A172 (cell line): ENCODE results near the gene SLC11A1. TPM values are rescaled to one million over a fixed set of nuclear protein-coding genes. Genes with fewer than 3 reads are reported as not detected.

Source experiments
- DNase-seq: peaks from one replicate; pipeline ENCODE4 v3.0.0-alpha.2; 2015; ENCODE audit warnings: low spot score
- total RNA-seq: library from RNA; depleted of rRNA; stranded (reverse); fragments of >200 nt; shearing (Covaris generic); gene quantifications from 2 replicates; pipeline ENCODE4 v1.2.3, GENCODE V29; 2014; rRNA removed

The SLC11A1 gene
- total RNA-seq, 1 experiment from 2014 or later = not detected

DNA sequence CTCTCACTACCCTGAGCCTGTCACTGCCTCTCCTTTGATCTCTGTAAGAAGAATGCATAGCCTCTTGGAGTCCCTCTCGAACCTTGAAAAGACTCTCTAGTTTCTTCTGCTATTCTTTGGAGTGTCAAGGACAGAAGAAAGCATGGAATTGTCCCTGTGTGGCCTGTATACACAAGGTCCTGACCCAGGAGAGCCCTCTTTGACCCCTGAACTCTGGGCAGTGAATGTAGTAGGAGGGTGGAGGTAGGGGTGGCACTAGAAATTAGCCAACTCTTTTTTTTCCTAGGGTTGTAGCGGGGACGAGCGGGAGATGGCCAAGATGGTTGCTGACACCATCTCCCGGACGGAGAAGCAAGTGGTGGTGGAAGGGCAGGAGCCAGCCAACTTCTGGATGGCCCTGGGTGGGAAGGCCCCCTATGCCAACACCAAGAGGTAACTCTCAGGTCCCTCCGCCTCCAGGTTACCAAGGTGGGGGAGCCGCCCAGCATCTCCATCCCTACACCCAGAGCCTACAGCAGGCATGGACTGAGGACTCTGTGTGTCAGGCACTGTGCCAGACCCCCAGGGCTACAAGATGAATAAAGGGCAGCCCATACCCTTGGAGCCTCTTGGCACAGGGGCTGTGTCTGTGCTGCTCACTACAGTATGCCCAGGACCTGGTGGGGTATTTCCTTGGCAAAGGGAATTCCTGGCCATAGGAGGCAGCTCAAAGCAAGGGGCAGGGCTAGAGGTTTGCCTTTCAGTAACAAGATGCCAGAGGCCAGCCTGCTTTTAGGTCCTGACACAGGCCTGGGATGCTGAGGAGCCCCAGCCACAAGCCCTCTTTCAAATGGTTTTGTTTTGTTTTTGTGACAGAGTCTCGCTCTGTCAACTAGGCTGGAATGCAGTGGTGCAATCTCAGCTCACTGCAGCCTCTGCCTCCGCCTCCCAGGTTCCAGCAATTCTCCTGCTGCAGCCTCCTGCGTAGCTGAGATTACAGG lies 53.2 kb downstream of the SLC11A1 start:
- DNase-seq = no peak

- no peak for DNase-seq
Measured at GRCh38 chr2:218436992-218437391, 54.9 kb downstream of the SLC11A1 start.

DNA sequence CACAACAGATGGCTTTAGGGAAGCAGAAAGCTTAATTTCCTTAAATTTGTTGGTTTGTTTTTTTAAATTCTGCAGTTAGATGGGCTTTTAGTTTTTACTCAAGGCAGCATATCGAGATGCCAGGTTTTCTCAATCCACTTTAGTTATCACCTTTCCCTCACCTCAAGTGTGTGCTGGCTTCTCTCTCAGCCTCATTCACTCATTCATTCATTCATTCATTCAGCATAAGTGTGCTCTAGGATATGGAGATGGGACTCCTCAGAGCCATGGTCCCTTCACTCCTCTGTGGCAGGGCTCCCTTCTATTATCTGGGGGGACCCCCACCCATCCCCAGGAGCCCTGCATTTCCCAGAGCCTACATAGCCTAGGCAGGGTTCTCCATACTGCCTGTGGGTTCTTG lies 55.9 kb downstream of the SLC11A1 start:
- DNase-seq = no peak

- DNase-seq = no peak
Measured at GRCh38 chr2:218438596-218438995, 56.5 kb downstream of the SLC11A1 start.

DNA sequence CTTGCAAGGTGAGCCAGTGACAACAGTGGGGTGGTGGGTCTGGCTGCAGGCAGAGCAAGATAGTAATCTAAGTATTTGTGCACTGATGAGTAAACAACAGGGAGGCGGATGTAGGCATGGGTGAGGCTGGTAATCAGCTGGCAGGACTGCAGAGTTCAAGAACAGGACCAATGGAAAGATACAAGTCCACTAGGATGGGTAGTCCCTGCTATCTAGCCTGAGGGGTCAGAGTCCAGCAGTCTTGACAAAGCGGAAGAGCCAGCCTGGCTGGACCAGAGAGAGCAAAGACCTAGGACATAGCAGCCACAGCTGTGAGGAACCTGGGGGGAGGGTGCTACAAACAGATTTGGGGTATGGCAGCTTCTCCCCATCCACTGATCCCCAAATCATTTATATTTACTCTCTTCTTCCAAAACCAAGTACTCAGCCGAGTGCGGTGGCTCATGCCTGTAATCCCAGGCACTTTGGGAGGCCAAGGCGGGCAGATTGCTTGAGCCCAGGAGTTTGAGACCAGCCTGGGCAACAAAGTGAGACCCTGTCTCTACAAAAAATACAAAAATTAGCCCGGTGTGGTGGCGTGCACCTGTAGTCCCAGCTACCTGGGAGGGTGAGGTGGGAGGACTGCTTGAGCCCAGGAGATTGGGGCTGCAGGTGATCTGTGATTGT lies 62.8 kb downstream of the SLC11A1 start:
- DNase-seq = no peak

DNA sequence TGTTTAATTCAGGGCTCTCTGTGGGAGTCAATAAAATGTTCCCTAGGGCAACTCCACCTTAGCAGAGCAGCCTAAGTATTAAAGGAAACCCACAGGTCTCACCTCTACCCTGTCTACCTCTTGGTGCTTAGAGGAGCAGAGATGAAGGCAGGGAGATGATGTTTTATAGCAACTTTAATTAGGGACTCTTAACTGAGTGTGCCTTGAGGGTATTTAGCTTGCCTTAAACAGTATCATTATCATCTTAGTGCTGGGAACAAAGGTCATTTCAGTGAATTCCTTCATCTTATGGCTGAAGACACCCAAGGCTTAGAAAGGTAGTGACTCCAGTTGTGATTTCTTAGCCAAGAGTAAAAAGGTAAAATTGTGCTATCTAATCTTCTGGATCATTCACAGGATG lies 63.5 kb downstream of the SLC11A1 start:
- no peak for DNase-seq

Other genes starting within 250 kb of the SLC11A1 start
- not detected in 2 replicates for gene CXCR1, start 215.3 kb upstream of the SLC11A1 start, total RNA-seq
- gene ARPC2, start 165.1 kb upstream of the SLC11A1 start, total RNA-seq = 489 and 514 TPM in 2 replicates
- gene GPBAR1, start 121.3 kb upstream of the SLC11A1 start, total RNA-seq = not detected in 2 replicates
- 217 and 254 TPM in 2 replicates for gene AAMP, start 112.1 kb upstream of the SLC11A1 start, total RNA-seq
- 68.9 and 78.6 TPM in 2 replicates for gene PNKD, start 111.8 kb upstream of the SLC11A1 start, total RNA-seq
- gene TMBIM1, start 89.8 kb upstream of the SLC11A1 start, total RNA-seq = 154 and 170 TPM in 2 replicates
- gene CATIP, start 25.4 kb upstream of the SLC11A1 start, total RNA-seq = not detected in 2 replicates
- gene CTDSP1, start 17.6 kb downstream of the SLC11A1 start, total RNA-seq = 44.9 and 65.3 TPM in 2 replicates
- not detected in 2 replicates for gene VIL1, start 36.9 kb downstream of the SLC11A1 start, total RNA-seq
- 15.8 and 19.1 TPM in 2 replicates for gene USP37, start 186.1 kb downstream of the SLC11A1 start, total RNA-seq
- gene CNOT9, start 186.6 kb downstream of the SLC11A1 start, total RNA-seq = 99.4 and 114 TPM in 2 replicates
- gene PLCD4, start 225.6 kb downstream of the SLC11A1 start, total RNA-seq = 1.3 and 6.9 TPM in 2 replicates